Measurements from ENCODE around the gene KLHL22.
"Not testable (repeated sequence)": the region's sequence is repeated elsewhere in the genome, so short reads cannot be mapped to it uniquely, and the experiment has no call there.

KLHL22 gene

GRCh38 chr22:20494978-20495860 is at the start of gene KLHL22:
TSS of gene KLHL22 (minus strand) at chr22:20495795. CDS start at chr22:20489211, 6,584 bp downstream.
- no peaks in the 10 kb centered on the region for H3K9me3 Mint-ChIP-seq
- no peaks in the 10 kb centered on the region for H3K36me3 Mint-ChIP-seq (ENCODE audit: low read depth)
- peaks cover 44% of the 10 kb centered on the region for H3K4me1 Mint-ChIP-seq (ENCODE audit: low read depth)
- H3K27me3 Mint-ChIP-seq, result no peaks in the 10 kb centered on the region
- peak within 1 kb of the TSS; percentile 87 for H3K4me3 Mint-ChIP-seq
- H3K27ac Mint-ChIP-seq, result peak within 1 kb of the TSS; percentile 84

GRCh38 chr22:20545318-20545634 is 49.7 kb upstream of the KLHL22 start:
- not testable (repeated sequence) for H3K27me3 Mint-ChIP-seq, H3K9me3 Mint-ChIP-seq, H3K27ac Mint-ChIP-seq, H3K4me3 Mint-ChIP-seq
- Mint-ChIP-seq H3K36me3 (ENCODE audit: low read depth) (peaks cover 52% of the 10 kb centered on the region), H3K4me1 (ENCODE audit: low read depth) (peaks cover 62% of the 10 kb centered on the region)

- H3K4me3 Mint-ChIP-seq, result no peak overlapping the region
- peaks cover 68% of the 10 kb centered on the region for H3K36me3 Mint-ChIP-seq (ENCODE audit: low read depth)
Observed at GRCh38 chr22:20542736-20543135, 47.1 kb upstream of the KLHL22 start.

GRCh38 chr22:20542055-20542454 is 46.5 kb upstream of the KLHL22 start:
- H3K9me3 Mint-ChIP-seq, result no peaks in the 10 kb centered on the region
- no peaks in the 10 kb centered on the region for H3K27me3 Mint-ChIP-seq
- H3K27ac Mint-ChIP-seq, result no peak overlapping the region
- H3K4me3 Mint-ChIP-seq, result no peak overlapping the region
- H3K36me3 Mint-ChIP-seq (ENCODE audit: low read depth), result peaks cover 69% of the 10 kb centered on the region
- peaks cover 41% of the 10 kb centered on the region for H3K4me1 Mint-ChIP-seq (ENCODE audit: low read depth)

More at GRCh38 chr22:20542736-20543135, 47.1 kb upstream of the KLHL22 start:
- Mint-ChIP-seq H3K9me3 (no peaks in the 10 kb centered on the region), H3K4me1 (ENCODE audit: low read depth) (peaks cover 44% of the 10 kb centered on the region), H3K27me3 (no peaks in the 10 kb centered on the region), H3K27ac (no peak overlapping the region)

GRCh38 chr22:20538875-20539274 is 43.3 kb upstream of the KLHL22 start:
- peaks cover 35% of the 10 kb centered on the region for H3K4me1 Mint-ChIP-seq (ENCODE audit: low read depth)

GRCh38 chr22:20537983-20538382 is 42.4 kb upstream of the KLHL22 start:
- no peak overlapping the region for H3K4me3 Mint-ChIP-seq
- H3K4me1 Mint-ChIP-seq (ENCODE audit: low read depth), result peaks cover 37% of the 10 kb centered on the region
- no peaks in the 10 kb centered on the region for H3K27me3 Mint-ChIP-seq
- peaks cover 63% of the 10 kb centered on the region for H3K36me3 Mint-ChIP-seq (ENCODE audit: low read depth)
- H3K9me3 Mint-ChIP-seq, result no peaks in the 10 kb centered on the region
- H3K27ac Mint-ChIP-seq, result no peak overlapping the region

More at GRCh38 chr22:20538875-20539274, 43.3 kb upstream of the KLHL22 start:
- H3K27me3 Mint-ChIP-seq, H3K4me3 Mint-ChIP-seq, H3K9me3 Mint-ChIP-seq, H3K27ac Mint-ChIP-seq: not testable (repeated sequence)
- peaks cover 66% of the 10 kb centered on the region for H3K36me3 Mint-ChIP-seq (ENCODE audit: low read depth)

- no peak overlapping the region for H3K27ac Mint-ChIP-seq
- no peaks in the 10 kb centered on the region for H3K9me3 Mint-ChIP-seq
- H3K4me3 Mint-ChIP-seq, result no peak overlapping the region
- H3K4me1 Mint-ChIP-seq (ENCODE audit: low read depth), result peaks cover 37% of the 10 kb centered on the region
- peaks cover 60% of the 10 kb centered on the region for H3K36me3 Mint-ChIP-seq (ENCODE audit: low read depth)
- no peaks in the 10 kb centered on the region for H3K27me3 Mint-ChIP-seq
Observed at GRCh38 chr22:20537325-20537756, 41.7 kb upstream of the KLHL22 start.

- Mint-ChIP-seq H3K4me1 (ENCODE audit: low read depth) (peaks cover 42% of the 10 kb centered on the region), H3K9me3 (no peaks in the 10 kb centered on the region), H3K4me3 (no peak overlapping the region), H3K27ac (no peak overlapping the region), H3K36me3 (ENCODE audit: low read depth) (peaks cover 57% of the 10 kb centered on the region), H3K27me3 (no peaks in the 10 kb centered on the region)
Observed at GRCh38 chr22:20536590-20537324, 41.2 kb upstream of the KLHL22 start.

GRCh38 chr22:20533879-20534265 is 38.3 kb upstream of the KLHL22 start:
- no peak overlapping the region for H3K4me3 Mint-ChIP-seq
- no peaks in the 10 kb centered on the region for H3K9me3 Mint-ChIP-seq
- no peaks in the 10 kb centered on the region for H3K27me3 Mint-ChIP-seq
- peaks cover 47% of the 10 kb centered on the region for H3K36me3 Mint-ChIP-seq (ENCODE audit: low read depth)
- H3K27ac Mint-ChIP-seq, result peak overlapping the region; percentile 23
- peaks cover 53% of the 10 kb centered on the region for H3K4me1 Mint-ChIP-seq (ENCODE audit: low read depth)

- peaks cover 43% of the 10 kb centered on the region for H3K36me3 Mint-ChIP-seq (ENCODE audit: low read depth)
- H3K4me1 Mint-ChIP-seq (ENCODE audit: low read depth), result peaks cover 53% of the 10 kb centered on the region
- H3K27ac Mint-ChIP-seq, result peak overlapping the region; percentile 66
- no peaks in the 10 kb centered on the region for H3K27me3 Mint-ChIP-seq
- no peak overlapping the region for H3K4me3 Mint-ChIP-seq
- no peaks in the 10 kb centered on the region for H3K9me3 Mint-ChIP-seq
Observed at GRCh38 chr22:20533095-20533878, 37.7 kb upstream of the KLHL22 start.

- Mint-ChIP-seq H3K4me1 (ENCODE audit: low read depth) (peaks cover 60% of the 10 kb centered on the region), H3K27ac (peak overlapping the region; percentile 66), H3K9me3 (no peaks in the 10 kb centered on the region), H3K27me3 (no peaks in the 10 kb centered on the region), H3K4me3 (no peak overlapping the region), H3K36me3 (ENCODE audit: low read depth) (peaks cover 44% of the 10 kb centered on the region)
Observed at GRCh38 chr22:20532256-20532993, 36.8 kb upstream of the KLHL22 start.

- Mint-ChIP-seq H3K36me3 (ENCODE audit: low read depth) (peaks cover 47% of the 10 kb centered on the region), H3K4me1 (ENCODE audit: low read depth) (peaks cover 68% of the 10 kb centered on the region), H3K9me3 (no peaks in the 10 kb centered on the region), H3K27me3 (no peaks in the 10 kb centered on the region), H3K4me3 (no peak overlapping the region), H3K27ac (no peak overlapping the region)
Observed at GRCh38 chr22:20531404-20532201, 36.0 kb upstream of the KLHL22 start.

- Mint-ChIP-seq H3K27ac (no peak overlapping the region), H3K9me3 (no peaks in the 10 kb centered on the region), H3K4me3 (no peak overlapping the region), H3K36me3 (ENCODE audit: low read depth) (peaks cover 52% of the 10 kb centered on the region), H3K27me3 (no peaks in the 10 kb centered on the region), H3K4me1 (ENCODE audit: low read depth) (peaks cover 70% of the 10 kb centered on the region)
Observed at GRCh38 chr22:20531154-20531403, 35.5 kb upstream of the KLHL22 start.

Measured in stimulated activated naive CD8-positive, alpha-beta T cell treated with anti-CD3 and anti-CD28 coated beads, Interleukin-15, Interleukin-2, amounts not matched to agents 100 ng/mL and 50 ng/mL, for 24 hours (primary cell).